ENCODE data around the gene SLC38A9.
"Not testable (repeated sequence)": the region's sequence is repeated elsewhere in the genome, so short reads cannot be mapped to it uniquely, and the experiment has no call there.

Gene SLC38A9

GRCh38 chr5:55613112-55613868 lies 98.8 kb downstream of the SLC38A9 start:
- DNase-seq (ENCODE audit: low read depth in 2 of 2) = no peak

GRCh38 chr5:55610542-55610941 lies 101.6 kb downstream of the SLC38A9 start:
- DNase-seq (ENCODE audit: low read depth in 2 of 2) = no peak

- DNase-seq (ENCODE audit: low read depth in 2 of 2) = no peak
Measured at GRCh38 chr5:55609413-55609812, 102.7 kb downstream of the SLC38A9 start.

GRCh38 chr5:55608595-55609349 lies 103.4 kb downstream of the SLC38A9 start:
- DNase-seq (ENCODE audit: low read depth in 2 of 2) = no peak

GRCh38 chr5:55607309-55607708 lies 104.8 kb downstream of the SLC38A9 start:
- not testable (repeated sequence) for DNase-seq (ENCODE audit: low read depth in 2 of 2)

GRCh38 chr5:55604611-55605067 lies 107.5 kb downstream of the SLC38A9 start:
- no peak for DNase-seq (ENCODE audit: low read depth in 2 of 2)

GRCh38 chr5:55603922-55604321 lies 108.2 kb downstream of the SLC38A9 start:
- DNase-seq (ENCODE audit: low read depth in 2 of 2) = no peak

- no peak for DNase-seq (ENCODE audit: low read depth in 2 of 2)
Measured at GRCh38 chr5:55601628-55602027, 110.5 kb downstream of the SLC38A9 start.

- no peak for DNase-seq (ENCODE audit: low read depth in 2 of 2)
Measured at GRCh38 chr5:55601204-55601618, 110.9 kb downstream of the SLC38A9 start.

- no peak for DNase-seq (ENCODE audit: low read depth in 2 of 2)
Measured at GRCh38 chr5:55600497-55601203, 111.5 kb downstream of the SLC38A9 start.

GRCh38 chr5:55600086-55600485 lies 112.0 kb downstream of the SLC38A9 start:
- no peak for DNase-seq (ENCODE audit: low read depth in 2 of 2)

- DNase-seq (ENCODE audit: low read depth in 2 of 2) = no peak
Measured at GRCh38 chr5:55599148-55600050, 112.7 kb downstream of the SLC38A9 start.

- DNase-seq (ENCODE audit: low read depth in 2 of 2) = no peak
Measured at GRCh38 chr5:55597014-55597981, 114.8 kb downstream of the SLC38A9 start.

- DNase-seq (ENCODE audit: low read depth in 2 of 2) = no peak
Measured at GRCh38 chr5:55594671-55595070, 117.5 kb downstream of the SLC38A9 start.

- DNase-seq (ENCODE audit: low read depth in 2 of 2) = no peak
Measured at GRCh38 chr5:55593115-55593472, 119.0 kb downstream of the SLC38A9 start.

GRCh38 chr5:55592388-55593114 lies 119.6 kb downstream of the SLC38A9 start:
- no peak for DNase-seq (ENCODE audit: low read depth in 2 of 2)

- DNase-seq (ENCODE audit: low read depth in 2 of 2) = no peak
Measured at GRCh38 chr5:55591686-55592085, 120.4 kb downstream of the SLC38A9 start.

GRCh38 chr5:55585206-55585610 lies 126.9 kb downstream of the SLC38A9 start:
- DNase-seq (ENCODE audit: low read depth in 2 of 2) = no peak

GRCh38 chr5:55584398-55585205 lies 127.5 kb downstream of the SLC38A9 start:
- DNase-seq (ENCODE audit: low read depth in 2 of 2) = no peak

All from stimulated activated CD4-positive, alpha-beta T cell treated with anti-CD3 and anti-CD28 coated beads, Interleukin-1b, Interleukin-23, amount 100 ng/mL, for 4 hours (primary cell).